Measurements from ENCODE around the gene HOXB3.

The HOXB3 gene

GRCh38 chr17:48556229-48556575 lies 33.8 kb downstream of the HOXB3 start:
- ATAC-seq (ENCODE audit: insufficient read depth, low read depth) (no peak), DNase-seq (no peak)
- H3K27ac ChIP-seq (ENCODE audit: low read length), result no peak overlapping the region
- no peak overlapping the region for H2AFZ ChIP-seq (ENCODE audit: low read depth, low read length)
- no peak for TF ChIP-seq EZH2 (IDR thresholded peaks at IDR 0.05; ENCODE audit: borderline replicate concordance, low read depth, low read length, severe bottlenecking)
- TF ChIP-seq CTCF (IDR thresholded peaks at IDR 0.05; ENCODE audit: borderline replicate concordance, extremely low read depth, low read length, poor library complexity, severe bottlenecking), result no peak
- H3K9ac ChIP-seq (ENCODE audit: low read depth, low read length), result no peak overlapping the region
- no peaks in the 10 kb centered on the region for H3K36me3 ChIP-seq (ENCODE audit: insufficient read depth, low read length)
- H3K4me2 ChIP-seq (ENCODE audit: insufficient read depth, low read length), result no peak overlapping the region
- H4K20me1 ChIP-seq (ENCODE audit: insufficient read depth, low read length), result 0 out of 2 replicates have a peak, but pooled peaks cover under 1% of the 10 kb centered on the region
- no peak overlapping the region for H3K4me3 ChIP-seq (ENCODE audit: low read depth in 1 of 2, low read length in 2 of 2)
- no peaks in the 10 kb centered on the region for H3K9me3 ChIP-seq (ENCODE audit: insufficient read depth, low read length, severe bottlenecking)
- no peaks in the 10 kb centered on the region for H3K4me1 ChIP-seq (ENCODE audit: insufficient read depth, low read length)
- H3K79me2 ChIP-seq (ENCODE audit: insufficient read depth, low read length), result no peaks in the 10 kb centered on the region
- peaks cover 41% of the 10 kb centered on the region for H3K27me3 ChIP-seq (ENCODE audit: insufficient read depth, low read length, poor library complexity)

- H3K4me2 ChIP-seq (ENCODE audit: insufficient read depth, low read length), result no peak overlapping the region
- H3K4me1 ChIP-seq (ENCODE audit: insufficient read depth, low read length), result no peaks in the 10 kb centered on the region
- H3K9me3 ChIP-seq (ENCODE audit: insufficient read depth, low read length, severe bottlenecking), result no peaks in the 10 kb centered on the region
- no peak overlapping the region for H3K4me3 ChIP-seq (ENCODE audit: low read depth in 1 of 2, low read length in 2 of 2)
- H3K27me3 ChIP-seq (ENCODE audit: insufficient read depth, low read length, poor library complexity), result peaks cover 39% of the 10 kb centered on the region
- no peak overlapping the region for H2AFZ ChIP-seq (ENCODE audit: low read depth, low read length)
- no peak overlapping the region for H3K27ac ChIP-seq (ENCODE audit: low read length)
- H3K9ac ChIP-seq (ENCODE audit: low read depth, low read length), result no peak overlapping the region
- no peaks in the 10 kb centered on the region for H3K36me3 ChIP-seq (ENCODE audit: insufficient read depth, low read length)
- H3K79me2 ChIP-seq (ENCODE audit: insufficient read depth, low read length), result no peaks in the 10 kb centered on the region
- TF ChIP-seq EZH2 (IDR thresholded peaks at IDR 0.05; ENCODE audit: borderline replicate concordance, low read depth, low read length, severe bottlenecking) (no peak), CTCF (IDR thresholded peaks at IDR 0.05; ENCODE audit: borderline replicate concordance, extremely low read depth, low read length, poor library complexity, severe bottlenecking) (no peak)
- DNase-seq (no peak), ATAC-seq (ENCODE audit: insufficient read depth, low read depth) (no peak)
- H4K20me1 ChIP-seq (ENCODE audit: insufficient read depth, low read length), result no peaks in the 10 kb centered on the region
These were observed 34.5 kb downstream of the HOXB3 start for GRCh38 chr17:48555258-48556228.

- Histone ChIP-seq H3K36me3 (ENCODE audit: insufficient read depth, low read length) (no peaks in the 10 kb centered on the region), H4K20me1 (ENCODE audit: insufficient read depth, low read length) (no peaks in the 10 kb centered on the region), H3K79me2 (ENCODE audit: insufficient read depth, low read length) (no peaks in the 10 kb centered on the region), H3K9me3 (ENCODE audit: insufficient read depth, low read length, severe bottlenecking) (no peaks in the 10 kb centered on the region), H2AFZ (ENCODE audit: low read depth, low read length) (no peak overlapping the region), H3K9ac (ENCODE audit: low read depth, low read length) (no peak overlapping the region), H3K27me3 (ENCODE audit: insufficient read depth, low read length, poor library complexity) (peaks cover 35% of the 10 kb centered on the region), H3K27ac (ENCODE audit: low read length) (no peak overlapping the region), H3K4me2 (ENCODE audit: insufficient read depth, low read length) (no peak overlapping the region), H3K4me1 (ENCODE audit: insufficient read depth, low read length) (no peaks in the 10 kb centered on the region), H3K4me3 (ENCODE audit: low read depth in 1 of 2, low read length in 2 of 2) (no peak overlapping the region)
- TF ChIP-seq EZH2 (IDR thresholded peaks at IDR 0.05; ENCODE audit: borderline replicate concordance, low read depth, low read length, severe bottlenecking), result no peak
- no peak for TF ChIP-seq CTCF (IDR thresholded peaks at IDR 0.05; ENCODE audit: borderline replicate concordance, extremely low read depth, low read length, poor library complexity, severe bottlenecking)
- no peak for ATAC-seq (ENCODE audit: insufficient read depth, low read depth)
- no peak for DNase-seq
These were observed 35.4 kb downstream of the HOXB3 start for GRCh38 chr17:48554412-48555257.

Measured in DND-41 (cell line).